Skeletal muscle cell (primary cell): ENCODE data around the gene RPTOR.
"Not testable (repeated sequence)": the region's sequence is repeated elsewhere in the genome, so short reads cannot be mapped to it uniquely, and the experiment has no call there.

Source experiments
- DNase-seq: peaks from one replicate; pipeline ENCODE4 v3.0.0-alpha.2; 2010; ENCODE audit warnings: low read depth
- H3K4me3 ChIP-seq: 2 replicates; pipeline ENCODE4 v1.5.1; 2011; ENCODE audit warnings: low read depth, mild to moderate bottlenecking, control low read depth, low read length, moderate library complexity

The RPTOR gene

GRCh38 chr17:80812362-80813088 is 267.9 kb downstream of the RPTOR start:
- DNase-seq, result no peak

GRCh38 chr17:80813318-80813717 is 268.7 kb downstream of the RPTOR start:
- DNase-seq, result no peak

More at GRCh38 chr17:80812362-80813088, 267.9 kb downstream of the RPTOR start:
- no peak overlapping the region for H3K4me3 ChIP-seq

GRCh38 chr17:80814491-80814890 is 269.9 kb downstream of the RPTOR start:
- no peak overlapping the region for H3K4me3 ChIP-seq
- DNase-seq, result no peak

More at GRCh38 chr17:80813318-80813717, 268.7 kb downstream of the RPTOR start:
- no peak overlapping the region for H3K4me3 ChIP-seq

- no peak for DNase-seq
- no peak overlapping the region for H3K4me3 ChIP-seq
These were observed 270.6 kb downstream of the RPTOR start for GRCh38 chr17:80815151-80815681.

- H3K4me3 ChIP-seq, DNase-seq: not testable (repeated sequence)
These were observed 271.1 kb downstream of the RPTOR start for GRCh38 chr17:80815718-80816117.

- H3K4me3 ChIP-seq, result no peak overlapping the region
- no peak for DNase-seq
These were observed 271.8 kb downstream of the RPTOR start for GRCh38 chr17:80816241-80817103.

GRCh38 chr17:80817321-80817845 is 272.7 kb downstream of the RPTOR start:
- no peak overlapping the region for H3K4me3 ChIP-seq
- DNase-seq, result no peak

GRCh38 chr17:80817861-80818260 is 273.2 kb downstream of the RPTOR start:
- H3K4me3 ChIP-seq, result no peak overlapping the region
- DNase-seq, result no peak

GRCh38 chr17:80818871-80819270 is 274.2 kb downstream of the RPTOR start:
- no peak for DNase-seq
- H3K4me3 ChIP-seq, result no peak overlapping the region

- DNase-seq, result no peak
- no peak overlapping the region for H3K4me3 ChIP-seq
These were observed 275.0 kb downstream of the RPTOR start for GRCh38 chr17:80819422-80820164.

- no peak for DNase-seq
These were observed 275.7 kb downstream of the RPTOR start for GRCh38 chr17:80820331-80820730.

GRCh38 chr17:80821546-80821945 is 276.9 kb downstream of the RPTOR start:
- H3K4me3 ChIP-seq, result no peak overlapping the region
- DNase-seq, result no peak

More at GRCh38 chr17:80820331-80820730, 275.7 kb downstream of the RPTOR start:
- no peak overlapping the region for H3K4me3 ChIP-seq

GRCh38 chr17:80822021-80822699 is 277.5 kb downstream of the RPTOR start:
- no peak for DNase-seq
- H3K4me3 ChIP-seq, result no peak overlapping the region

GRCh38 chr17:80822700-80823410 is 278.2 kb downstream of the RPTOR start:
- no peak overlapping the region for H3K4me3 ChIP-seq
- DNase-seq, result peak; percentile 59

GRCh38 chr17:80824549-80825470 is 280.2 kb downstream of the RPTOR start:
- no peak for DNase-seq
- H3K4me3 ChIP-seq, result no peak overlapping the region

- DNase-seq, result no peak
- no peak overlapping the region for H3K4me3 ChIP-seq
These were observed 281.1 kb downstream of the RPTOR start for GRCh38 chr17:80825471-80826345.
